HG03575 (cell line): ENCODE results near the gene ATF5.
"Not testable (repeated sequence)": the region's sequence is repeated elsewhere in the genome, so short reads cannot be mapped to it uniquely, and the experiment has no call there.

Experiments
- ATAC-seq: cut with Tn5 transposase; IDR thresholded peaks from one replicate; pipeline ENCODE4 v1.9.1; 2021; ENCODE audit not compliant: unreplicated experiment, insufficient number of reproducible peaks, low FRiP score; ENCODE audit errors: extremely low read depth

The ATF5 gene

DNA sequence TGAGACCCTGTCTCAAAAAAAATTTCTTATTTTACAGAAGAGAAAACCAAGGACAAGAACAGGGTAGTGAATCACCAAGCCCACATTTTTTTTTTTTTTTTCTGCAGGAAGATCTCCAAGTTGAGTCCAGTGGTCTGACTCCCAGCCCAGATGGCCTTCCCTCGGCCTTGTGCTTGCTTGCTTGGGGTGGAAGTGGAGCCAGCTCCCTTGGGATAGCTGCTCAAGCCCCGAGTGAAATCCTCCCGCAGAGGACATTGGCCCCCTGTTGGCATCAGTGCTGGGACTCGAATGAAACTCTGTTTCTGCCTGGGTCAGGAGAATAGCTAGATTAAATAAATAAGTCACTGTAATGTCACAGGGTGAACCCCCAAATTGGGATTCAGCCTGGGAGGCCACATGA, 9.7 kb downstream of the ATF5 start:
- no peak for ATAC-seq

DNA sequence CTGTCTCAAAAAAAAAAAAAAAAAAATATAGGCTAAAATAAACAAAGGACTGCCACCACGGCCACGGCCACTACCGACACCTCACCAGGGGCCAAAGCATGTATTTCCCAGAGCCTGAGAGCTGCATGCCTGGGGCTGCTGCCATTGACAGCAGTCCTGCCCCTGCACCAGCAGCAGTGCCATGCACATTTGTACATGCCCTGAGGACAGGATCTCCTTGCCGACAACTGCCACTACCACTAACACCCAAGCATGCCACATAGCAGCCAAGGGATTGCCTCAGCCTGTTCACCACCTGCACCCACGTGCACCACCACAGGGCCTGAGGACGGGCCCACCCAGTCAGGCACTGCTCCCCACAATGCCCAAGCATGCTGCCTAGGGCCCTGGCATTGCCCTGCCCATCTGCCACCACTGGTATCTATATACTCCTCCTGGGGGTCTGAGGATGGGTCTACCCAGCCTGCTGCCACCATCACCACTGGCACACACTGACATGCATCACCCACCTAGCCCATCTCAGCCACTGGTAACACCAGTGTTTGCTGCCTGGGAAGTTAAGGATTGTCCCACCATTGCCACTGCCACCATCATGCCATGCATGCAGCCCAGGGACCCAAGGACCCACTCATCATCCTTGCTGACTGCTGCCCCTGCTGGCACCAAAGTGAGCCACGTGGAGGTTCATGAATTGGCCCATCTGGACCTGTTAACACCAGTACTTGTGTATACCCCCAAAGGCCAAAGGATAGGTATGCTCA, 10.9 kb downstream of the ATF5 start:
- no peak for ATAC-seq

DNA sequence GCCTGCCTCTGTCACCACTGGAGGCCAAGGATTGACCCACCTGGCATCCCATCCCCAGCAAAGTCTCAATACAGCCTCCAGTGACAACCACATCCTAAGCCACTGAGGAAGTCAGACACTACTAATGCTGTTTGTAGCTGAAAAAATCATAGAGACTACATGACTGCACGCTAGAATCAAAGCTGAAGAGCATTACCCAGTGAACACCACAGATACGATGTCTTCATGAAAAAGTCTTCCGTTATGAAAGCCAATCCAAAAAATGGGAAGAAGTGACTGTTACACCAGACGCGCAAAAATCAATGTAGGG, 11.4 kb downstream of the ATF5 start:
- ATAC-seq, result no peak

DNA sequence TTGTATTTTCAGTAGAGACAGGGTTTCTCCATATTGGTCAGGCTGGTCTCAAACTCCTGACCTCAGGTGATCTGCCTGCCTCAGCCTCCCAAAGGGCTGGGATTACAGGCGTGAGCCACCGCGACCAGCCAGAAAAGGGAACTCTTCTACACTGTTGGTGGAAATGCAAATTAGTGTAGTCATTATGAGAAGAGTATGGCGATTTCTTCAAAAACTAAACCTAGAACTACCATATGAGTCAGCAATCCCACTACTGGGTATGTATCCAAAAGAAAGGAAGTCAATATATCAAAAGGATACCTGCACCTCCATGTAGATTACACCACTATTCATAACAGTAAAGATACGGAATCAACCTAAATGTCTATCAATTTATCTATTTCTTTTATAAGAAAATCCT, 15.6 kb downstream of the ATF5 start:
- ATAC-seq, result not testable (repeated sequence)

DNA sequence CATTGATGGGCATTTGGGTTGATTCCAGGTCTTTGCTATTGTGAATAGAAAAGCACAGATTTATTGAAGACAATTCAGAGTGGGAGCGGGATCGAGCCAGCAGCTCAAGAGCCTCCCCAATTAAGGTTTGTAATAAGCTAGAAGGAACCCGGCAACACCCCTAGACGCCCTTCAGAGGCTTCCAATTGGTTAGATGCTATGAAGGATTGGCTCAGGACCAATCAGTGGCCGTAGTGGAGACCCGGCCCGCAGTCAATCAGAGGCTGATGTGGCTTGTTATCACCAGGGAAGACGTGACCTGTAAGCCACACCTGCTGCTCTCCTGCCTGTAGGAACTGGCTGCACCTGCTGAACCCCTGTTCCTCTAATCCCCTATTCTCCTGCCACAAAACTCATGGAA, 17.4 kb downstream of the ATF5 start:
- no peak for ATAC-seq

DNA sequence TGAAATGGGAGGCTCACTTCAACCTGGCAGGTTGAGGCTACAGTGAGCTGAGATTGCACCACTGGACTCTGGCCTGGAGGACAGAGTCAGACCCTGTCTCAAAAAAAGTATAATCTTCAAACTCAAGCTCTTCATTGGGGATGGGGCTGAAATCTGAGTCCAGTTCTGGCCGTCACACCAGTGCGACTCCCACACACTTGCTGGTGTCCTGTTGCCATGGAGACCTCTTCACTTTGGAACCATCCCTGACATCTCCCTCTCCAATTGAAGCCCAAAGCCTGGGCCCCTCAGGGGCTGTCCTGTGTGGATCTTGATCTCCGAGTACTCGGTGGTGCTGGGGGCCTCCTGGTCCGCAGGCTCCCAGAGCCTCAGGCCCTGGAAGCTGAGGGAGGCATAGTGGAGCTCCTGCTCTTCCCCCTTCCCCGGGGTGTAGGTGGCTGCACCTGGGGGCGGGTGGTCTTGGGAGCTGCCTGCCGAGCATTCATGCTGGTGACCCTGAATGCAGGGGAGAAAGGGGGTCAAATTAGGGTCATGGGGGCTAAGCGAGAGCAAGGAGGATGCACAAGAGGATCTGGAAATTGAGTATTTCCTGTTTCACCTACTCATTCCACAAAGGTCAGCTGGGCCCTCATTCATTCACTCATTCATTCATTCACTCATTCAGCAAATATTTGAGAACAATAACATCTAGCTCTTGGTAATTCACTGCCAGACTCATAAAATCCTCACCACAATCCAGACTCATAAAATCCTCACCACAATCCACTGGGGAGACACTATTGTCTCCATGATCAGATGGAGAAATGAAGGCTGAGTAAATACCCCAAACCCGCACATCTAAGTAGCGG, 21.0 kb downstream of the ATF5 start:
- no peak for ATAC-seq

DNA sequence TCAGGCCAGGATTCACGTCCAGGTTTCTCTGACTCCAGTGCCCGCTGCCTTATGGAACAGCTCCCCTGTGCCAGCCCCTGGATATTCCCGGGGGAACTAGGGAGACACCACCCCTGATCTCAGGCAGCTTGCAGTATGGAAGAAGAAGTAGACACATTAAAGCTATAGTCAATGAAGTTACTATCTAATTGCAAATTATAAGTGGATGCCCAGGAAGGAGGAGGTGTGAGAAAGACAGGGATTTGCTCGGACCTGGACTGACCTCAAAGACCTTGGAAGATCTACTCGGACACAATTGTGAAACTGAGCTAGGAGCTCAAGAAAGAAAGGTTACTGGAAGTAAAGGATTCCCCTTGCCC, 21.6 kb downstream of the ATF5 start:
- ATAC-seq, result no peak

DNA sequence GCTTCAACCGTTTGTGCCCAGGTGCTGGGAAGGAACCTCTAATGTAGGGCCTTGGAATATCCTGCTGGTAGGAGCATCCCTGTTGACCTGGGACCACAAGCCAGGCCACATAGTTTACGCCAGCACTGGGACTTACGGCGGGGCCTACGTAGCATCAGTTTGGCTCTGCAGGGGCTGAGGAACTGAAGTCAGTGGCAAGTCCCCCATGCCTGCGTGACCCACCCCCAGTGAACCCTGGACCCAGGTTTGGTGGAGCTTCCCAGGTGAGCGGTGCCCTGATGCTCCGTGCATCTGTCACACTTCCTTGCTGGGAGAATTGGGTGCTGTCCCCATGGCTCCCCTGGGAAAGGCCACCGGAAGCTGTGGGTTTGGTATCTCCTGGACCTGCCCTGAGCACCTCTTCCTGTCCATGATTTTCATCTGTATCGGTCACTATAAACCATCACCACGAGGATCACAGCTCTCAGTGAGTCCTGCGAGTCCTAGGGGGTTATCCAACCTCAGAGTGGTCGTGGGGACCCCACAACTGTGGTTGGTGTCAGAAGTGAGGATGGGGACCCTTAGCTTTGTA, 22.0 kb downstream of the ATF5 start:
- no peak for ATAC-seq

DNA sequence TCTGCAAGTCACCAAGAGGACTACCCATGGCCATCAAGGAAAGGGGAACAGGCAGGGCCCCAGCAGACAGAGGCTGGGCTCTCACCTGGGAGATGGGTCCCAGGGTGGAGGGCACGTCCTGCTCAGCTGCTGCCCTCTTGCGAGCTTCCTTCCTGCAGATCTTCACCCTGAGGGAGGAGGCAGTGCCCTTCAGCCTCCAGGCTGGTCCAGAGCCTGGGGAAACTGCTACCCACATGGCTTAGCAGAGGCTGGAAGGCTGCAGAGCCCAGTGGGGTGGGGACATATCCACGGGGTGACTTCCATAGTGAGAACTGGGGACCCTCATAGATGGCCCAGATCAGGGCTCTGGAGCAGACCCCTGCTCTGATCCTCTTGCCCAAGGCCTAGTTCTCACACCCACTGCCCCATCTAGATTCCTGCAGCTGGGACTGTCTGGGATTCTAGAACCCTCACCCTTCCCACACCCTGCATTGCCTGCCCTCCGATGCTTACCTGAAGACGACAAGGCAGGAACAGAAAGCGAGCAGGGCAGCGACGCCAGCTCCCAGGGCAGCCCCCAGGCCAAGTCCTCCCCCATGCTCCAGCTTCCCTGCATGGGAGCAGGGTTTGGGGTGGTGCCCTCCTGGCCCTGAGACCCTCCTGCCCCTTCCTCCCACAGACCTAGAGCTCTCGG, 22.9 kb downstream of the ATF5 start:
- no peak for ATAC-seq

DNA sequence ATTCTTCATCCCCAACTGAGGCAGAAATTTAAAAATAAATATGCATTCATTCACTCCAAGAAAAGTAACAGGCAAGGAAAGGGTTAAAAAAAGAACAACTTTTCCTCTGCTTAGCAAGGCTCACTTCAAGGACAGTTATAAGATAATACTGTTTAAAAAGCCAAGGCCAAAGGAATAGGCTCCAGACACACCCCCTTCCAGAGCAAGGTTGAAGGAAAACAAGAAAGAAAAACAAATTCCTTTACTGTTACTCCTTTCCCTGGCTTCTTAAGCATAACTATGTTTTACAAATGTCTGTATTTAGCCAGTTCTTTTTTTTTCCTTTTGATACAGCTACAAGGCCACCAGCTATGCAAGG, 23.5 kb downstream of the ATF5 start:
- ATAC-seq, result no peak

DNA sequence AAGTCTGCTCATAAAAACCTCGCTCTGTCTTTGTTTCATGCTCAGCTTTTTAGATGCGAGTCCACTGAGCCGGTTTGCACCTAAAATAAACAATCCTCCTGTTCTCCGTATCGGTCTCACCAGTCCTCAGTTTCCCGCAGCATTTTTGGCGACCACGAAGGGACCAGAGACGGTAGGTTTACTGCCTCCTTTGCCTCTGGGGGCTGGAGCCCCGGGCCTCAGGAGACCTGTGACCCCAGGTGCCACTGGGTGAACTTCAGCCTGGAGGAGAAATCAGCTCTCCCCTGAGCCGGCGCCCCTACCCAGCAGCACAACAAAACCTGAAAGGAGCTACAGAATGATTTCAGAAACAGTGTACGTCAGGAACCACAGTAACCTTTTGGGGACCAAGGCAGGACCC, 23.9 kb downstream of the ATF5 start:
- ATAC-seq, result no peak

DNA sequence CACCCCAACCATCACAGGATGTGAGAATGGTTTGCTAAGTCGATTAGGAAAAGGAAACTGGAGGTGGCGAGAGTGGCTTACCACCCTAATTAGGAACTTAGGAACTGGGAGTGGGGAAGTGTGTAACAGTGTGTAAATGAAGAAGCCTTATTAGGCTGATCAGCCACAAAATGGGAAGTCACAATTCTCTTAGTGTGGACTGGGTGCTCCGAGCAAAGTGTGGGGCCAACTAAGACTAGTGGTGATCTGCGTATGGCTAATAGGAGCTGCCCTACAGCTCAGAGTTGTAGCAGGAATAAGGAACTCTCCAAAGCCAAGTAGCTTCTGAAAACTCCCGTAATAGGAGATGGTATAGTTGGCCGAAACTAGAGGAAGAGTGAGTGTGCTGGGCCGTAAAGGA, 24.4 kb downstream of the ATF5 start:
- no peak for ATAC-seq

DNA sequence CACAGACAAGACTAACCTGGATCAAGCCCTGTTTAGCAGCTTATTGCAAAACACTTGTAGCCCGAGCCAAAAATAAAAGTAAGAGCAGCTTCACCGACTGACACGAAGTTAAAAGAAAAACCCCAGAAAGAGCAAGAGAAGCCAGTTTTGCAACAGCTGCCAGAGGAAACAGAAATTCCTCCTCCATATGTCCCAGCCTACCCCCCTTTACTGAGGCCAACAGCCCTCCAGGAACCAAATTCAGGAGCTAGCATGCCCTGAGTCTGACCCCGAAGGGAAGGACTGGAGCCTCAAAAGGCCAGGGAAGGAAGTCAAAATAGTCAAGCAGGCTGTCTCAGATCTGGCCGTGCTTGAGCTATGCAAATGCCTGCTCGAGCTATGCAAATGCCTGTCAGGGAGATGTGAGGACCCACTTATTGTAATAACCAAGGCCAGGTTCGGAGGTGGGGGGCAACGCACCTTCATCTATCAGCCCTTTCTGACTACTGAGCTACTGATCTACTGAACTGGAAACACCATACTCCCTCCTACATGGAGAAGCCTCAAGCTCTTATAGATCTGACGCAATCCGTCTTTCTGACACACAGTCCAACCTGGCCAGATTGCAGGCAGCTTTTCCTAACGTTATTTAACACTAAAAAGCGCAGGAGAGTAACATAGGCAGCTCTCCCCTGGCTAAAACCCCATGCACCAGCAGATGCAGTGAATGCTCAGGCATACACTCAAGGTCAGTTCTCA, 25.3 kb downstream of the ATF5 start:
- no peak for ATAC-seq

DNA sequence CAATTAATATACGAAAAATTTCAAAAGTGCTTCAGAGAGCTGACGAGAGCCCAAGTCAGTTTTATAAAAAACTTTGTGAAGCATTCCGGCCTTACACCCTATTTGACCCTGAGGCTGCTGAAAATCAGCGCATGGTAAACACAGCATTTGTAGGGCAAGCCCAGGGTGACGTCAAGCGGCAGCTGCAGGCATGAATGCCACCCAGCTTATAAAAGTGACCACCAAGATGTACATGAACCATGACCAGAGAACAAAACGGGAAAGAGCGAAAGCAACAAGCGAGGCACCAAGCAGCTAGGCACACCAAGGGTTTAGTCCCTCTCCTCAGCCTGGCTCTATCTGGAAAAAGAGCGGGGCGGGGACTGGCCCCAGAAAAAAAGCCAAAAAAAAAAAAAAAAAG, 25.9 kb downstream of the ATF5 start:
- ATAC-seq, result no peak

DNA sequence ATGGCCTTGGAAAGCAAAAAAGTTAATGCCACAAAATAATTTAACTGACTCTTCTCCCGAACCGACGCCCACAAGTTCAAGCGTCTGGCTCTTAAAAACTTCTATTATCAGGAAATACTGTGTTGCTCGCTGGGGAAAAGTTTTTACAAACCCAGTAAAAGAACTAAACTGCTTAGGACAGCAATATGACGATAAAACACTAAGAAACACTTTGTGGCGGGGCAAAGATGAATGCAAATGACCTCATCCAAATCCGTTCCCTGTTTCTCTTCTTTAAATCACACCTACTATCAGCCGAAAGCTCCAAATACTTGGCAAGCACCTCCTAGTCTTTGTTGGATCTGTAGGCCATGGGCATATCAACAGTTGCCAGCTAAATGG, 27.1 kb downstream of the ATF5 start:
- ATAC-seq, result no peak

DNA sequence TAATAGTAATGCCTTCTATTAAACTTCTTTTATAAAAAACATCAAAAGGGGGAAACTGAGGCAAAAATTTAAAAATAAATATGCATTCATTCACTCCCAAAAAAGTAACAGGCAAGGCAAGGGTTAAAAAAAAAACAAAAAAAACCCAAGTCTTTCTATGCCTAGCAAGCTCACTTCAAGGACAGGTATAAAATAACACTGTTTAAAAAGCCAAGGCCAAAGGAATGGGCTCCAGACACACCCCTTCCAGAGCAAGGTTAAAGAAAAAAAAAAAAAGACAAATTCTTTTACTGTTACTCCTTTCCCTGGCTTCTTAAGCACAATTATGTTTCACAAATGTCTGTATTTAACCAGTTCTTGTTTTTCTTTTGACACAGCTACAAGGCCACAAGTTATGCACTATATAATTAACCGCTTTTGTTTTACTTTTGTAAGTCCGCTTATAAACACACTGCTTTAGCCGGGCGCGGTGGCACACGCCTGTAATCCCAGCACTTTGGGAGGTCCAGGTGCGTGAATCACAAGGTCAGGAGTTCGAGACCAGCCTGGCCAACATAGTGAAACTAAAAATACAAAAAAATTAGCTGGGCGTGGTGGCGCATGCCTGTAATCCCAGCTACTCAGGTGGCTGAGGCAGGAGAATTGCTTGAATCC, 28.4 kb downstream of the ATF5 start:
- ATAC-seq, result no peak

DNA sequence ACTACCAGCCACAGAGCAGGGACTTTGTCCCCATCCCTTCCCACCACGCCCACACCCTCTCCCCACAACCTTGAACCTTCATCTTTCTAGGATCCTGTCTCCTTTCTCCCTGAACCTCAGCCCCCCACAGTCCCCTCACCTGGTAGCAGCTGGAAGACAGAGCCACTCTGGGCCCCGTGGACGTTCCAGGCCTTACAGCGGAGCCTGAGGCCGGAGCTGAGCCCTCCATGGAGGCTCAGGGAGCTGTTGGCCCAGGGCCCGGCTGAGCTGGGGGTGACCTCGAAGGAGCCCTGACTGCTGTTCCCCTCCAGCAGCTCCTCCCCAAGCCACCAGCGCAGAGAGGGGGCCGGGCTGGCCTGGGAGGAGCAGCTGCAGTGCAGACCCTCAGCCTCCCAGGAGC, 29.1 kb downstream of the ATF5 start:
- ATAC-seq, result not testable (repeated sequence)

DNA sequence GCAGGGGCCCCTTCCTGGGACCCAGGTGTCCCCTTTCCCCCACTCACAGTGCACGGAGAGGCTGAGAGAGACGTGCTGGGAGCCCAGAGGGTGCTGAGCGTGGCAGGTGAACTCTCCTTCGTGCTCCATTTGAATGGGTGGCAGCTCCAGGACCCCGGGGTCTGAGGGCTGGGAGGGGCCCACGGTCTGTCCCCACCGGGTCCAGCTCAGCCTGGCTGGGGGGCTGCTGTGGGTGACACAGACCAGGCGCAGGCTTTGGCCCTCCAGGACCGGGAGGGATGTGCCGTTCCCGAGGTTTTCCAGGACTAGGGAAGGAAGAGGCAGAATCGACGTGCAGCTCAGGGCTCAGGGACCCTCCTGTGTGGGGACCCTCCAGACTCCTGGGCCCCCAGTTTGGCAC, 29.6 kb downstream of the ATF5 start:
- not testable (repeated sequence) for ATAC-seq

DNA sequence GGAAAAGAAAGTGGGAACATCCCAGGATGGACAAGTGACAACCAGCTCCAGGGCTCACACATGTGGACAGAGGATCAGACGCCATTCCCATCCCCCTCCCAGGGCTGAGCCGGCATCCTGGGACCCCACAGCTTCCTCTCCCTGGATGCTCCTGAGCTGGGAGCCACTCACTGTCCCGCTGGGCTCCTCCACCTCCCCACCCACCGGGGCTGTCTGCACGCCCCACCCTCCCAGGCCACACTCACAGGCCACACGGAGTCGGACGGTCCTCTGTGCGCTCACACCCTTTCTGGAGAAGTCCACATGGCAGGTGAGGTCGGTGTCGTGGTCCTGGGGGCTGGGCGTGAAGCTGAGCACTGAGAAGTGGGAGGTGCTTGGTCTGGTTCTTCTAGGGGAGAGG, 30.9 kb downstream of the ATF5 start:
- ATAC-seq, result not testable (repeated sequence)
